Uterus (tissue), 4 donors: Measurements from ENCODE around the gene AXIN1. TPM values are rescaled to one million over a fixed set of nuclear protein-coding genes. Genes with fewer than 3 reads are reported as not detected.

ENCODE experiments used
- DNase-seq, 2 donors: peaks; one replicate each; pipeline ENCODE4 v3.0.0-alpha.2; 2019 to 2020
- H3K27ac ChIP-seq, 2 donors: fragments of 200-600 bp; sonication (generic); 1 replicate in 1 of 2; 2 replicates in 1 of 2; pipeline ENCODE4 v1.5.1; 2016 to 2018
- H3K27me3 ChIP-seq, 2 donors: fragments of 200-600 bp; sonication (generic); one replicate each; pipeline ENCODE4 v1.5.1; 2018 to 2019; ENCODE audit warnings: control low read depth in 1 of 2
- H3K36me3 ChIP-seq, 2 donors: fragments of 200-600 bp; sonication (generic); one replicate each; pipeline ENCODE4 v1.5.1; 2019; ENCODE audit warnings: control low read depth in 1 of 2
- H3K4me1 ChIP-seq, 2 donors: fragments of 200-600 bp; sonication (generic); one replicate each; pipeline ENCODE4 v1.5.1; 2018 to 2019; ENCODE audit warnings: control low read depth in 1 of 2
- H3K4me3 ChIP-seq, 2 donors: fragments of 200-600 bp; sonication (generic); 1 replicate in 1 of 2; 2 replicates in 1 of 2; pipeline ENCODE4 v1.5.1; 2018 to 2019; ENCODE audit warnings: mild to moderate bottlenecking in 1 of 2
- H3K9me3 ChIP-seq, 2 donors: fragments of 200-600 bp; sonication (generic); one replicate each; pipeline ENCODE4 v1.5.1; 2019; ENCODE audit warnings: control low read depth in 1 of 2
- CTCF ChIP-seq, 4 experiments: fragments of 200-600 bp in 2 of 4; fragments of 450-650 bp in 2 of 4; sonication (generic) in 2 of 4; IDR thresholded peaks; one replicate each; pipeline ENCODE4 v1.5.1; 2016 to 2019; ENCODE audit warnings: antibody characterized with exemption in 4 of 4, mild to moderate bottlenecking in 2 of 4, moderate library complexity in 1 of 4
- POLR2A ChIP-seq, 2 donors: fragments of 450-650 bp; IDR thresholded peaks; one replicate each; pipeline ENCODE4 v1.6.1; 2016; ENCODE audit warnings: antibody characterized with exemption in 2 of 2, mild to moderate bottlenecking in 1 of 2, moderate library complexity in 1 of 2
- intact Hi-C: fragments of 100-400 bp; cut with DNase I; formaldehyde crosslinking; loops from one replicate; pipeline ENCODE4 v1.15.1; 2023; ENCODE audit warnings: low total_unique reads
- total RNA-seq, 4 donors: library from RNA; depleted of rRNA in 3 of 4; stranded (reverse); fragments of >200 nt in 3 of 4; gene quantifications; one replicate each; pipeline versions ENCODE4 v1.1.0 to v1.2.4, GENCODE V29; 2014 to 2023
- donor health status: DM: yes; HTN: yes; CAD: no.

AXIN1 gene
- total RNA-seq, 4 donors from 2014 or later, result 6.2 to 23.6 (median 19.9) TPM

GRCh38 chr16:383326-384051, 31.0 kb upstream of the AXIN1 start:
- intact Hi-C loops, result no loop called here
- no peak for DNase-seq
- no peak overlapping the region for H3K4me3 ChIP-seq

GRCh38 chr16:381789-382717, 29.5 kb upstream of the AXIN1 start, which contains the start of gene PGAP6:
Gene PGAP6, minus strand, starts transcription at chr16:381978. Its CDS starts 157 bp downstream, at chr16:381821.
- H3K4me3 ChIP-seq, result peak within 1 kb of the TSS; percentile 59 to 97
- intact Hi-C loops, result no loop called here
- no peaks in the 10 kb centered on the region for H3K4me1 ChIP-seq
- no peaks in the 10 kb centered on the region for H3K27me3 ChIP-seq
- peak; percentile 54 to 59 for DNase-seq
- peak within 1 kb of the TSS; percentile 70 to 72 for H3K27ac ChIP-seq
- H3K9me3 ChIP-seq, result no peaks in the 10 kb centered on the region
- TF ChIP-seq CTCF (IDR thresholded peaks at IDR 0.05) (no peak), POLR2A (IDR thresholded peaks at IDR 0.05) (peak in 1 of 2 donors; percentile 45)
- H3K36me3 ChIP-seq, result no peaks in the 10 kb centered on the region

More at GRCh38 chr16:383326-384051, 31.0 kb upstream of the AXIN1 start:
- no peaks in the 10 kb centered on the region for H3K27me3 ChIP-seq
- H3K27ac ChIP-seq, result no peak overlapping the region
- no peaks in the 10 kb centered on the region for H3K9me3 ChIP-seq
- H3K36me3 ChIP-seq, result no peaks in the 10 kb centered on the region
- H3K4me1 ChIP-seq, result no peaks in the 10 kb centered on the region
- TF ChIP-seq POLR2A (IDR thresholded peaks at IDR 0.05), result peak in 1 of 2 donors; percentile 22
- TF ChIP-seq CTCF (IDR thresholded peaks at IDR 0.05), result no peak

- intact Hi-C loops, result no loop called here
- no peaks in the 10 kb centered on the region for H3K4me1 ChIP-seq
- no peak for DNase-seq
Observed at GRCh38 chr16:381012-381788, 28.7 kb upstream of the AXIN1 start.

GRCh38 chr16:380762-381011, 28.2 kb upstream of the AXIN1 start:
- TF ChIP-seq CTCF (IDR thresholded peaks at IDR 0.05) (no peak), POLR2A (IDR thresholded peaks at IDR 0.05) (no peak)
- no peaks in the 10 kb centered on the region for H3K36me3 ChIP-seq
- no peaks in the 10 kb centered on the region for H3K9me3 ChIP-seq
- peak overlapping the region in 1 of 2 donors; percentile 64 for H3K27ac ChIP-seq
- no peaks in the 10 kb centered on the region for H3K27me3 ChIP-seq
- H3K4me1 ChIP-seq, result no peaks in the 10 kb centered on the region
- intact Hi-C loops, result no loop called here
- peak overlapping the region; percentile 59 to 97 for H3K4me3 ChIP-seq
- DNase-seq, result no peak

More at GRCh38 chr16:381012-381788, 28.7 kb upstream of the AXIN1 start:
- TF ChIP-seq POLR2A (IDR thresholded peaks at IDR 0.05) (no peak), CTCF (IDR thresholded peaks at IDR 0.05) (no peak)
- Histone ChIP-seq H3K4me3 (peak overlapping the region; percentile 59 to 97), H3K36me3 (no peaks in the 10 kb centered on the region), H3K27ac (peak overlapping the region; percentile 28 to 64), H3K9me3 (no peaks in the 10 kb centered on the region), H3K27me3 (no peaks in the 10 kb centered on the region)
